Activated gamma-delta T cell treated with Interleukin-2 at 50 U/mL for 16 hours (primary cell): ENCODE results near the gene PLXNA4.

Experiments used
- DNase-seq: peaks from one replicate; pipeline ENCODE4 v3.0.0-alpha.2; 2020

The PLXNA4 gene

DNA sequence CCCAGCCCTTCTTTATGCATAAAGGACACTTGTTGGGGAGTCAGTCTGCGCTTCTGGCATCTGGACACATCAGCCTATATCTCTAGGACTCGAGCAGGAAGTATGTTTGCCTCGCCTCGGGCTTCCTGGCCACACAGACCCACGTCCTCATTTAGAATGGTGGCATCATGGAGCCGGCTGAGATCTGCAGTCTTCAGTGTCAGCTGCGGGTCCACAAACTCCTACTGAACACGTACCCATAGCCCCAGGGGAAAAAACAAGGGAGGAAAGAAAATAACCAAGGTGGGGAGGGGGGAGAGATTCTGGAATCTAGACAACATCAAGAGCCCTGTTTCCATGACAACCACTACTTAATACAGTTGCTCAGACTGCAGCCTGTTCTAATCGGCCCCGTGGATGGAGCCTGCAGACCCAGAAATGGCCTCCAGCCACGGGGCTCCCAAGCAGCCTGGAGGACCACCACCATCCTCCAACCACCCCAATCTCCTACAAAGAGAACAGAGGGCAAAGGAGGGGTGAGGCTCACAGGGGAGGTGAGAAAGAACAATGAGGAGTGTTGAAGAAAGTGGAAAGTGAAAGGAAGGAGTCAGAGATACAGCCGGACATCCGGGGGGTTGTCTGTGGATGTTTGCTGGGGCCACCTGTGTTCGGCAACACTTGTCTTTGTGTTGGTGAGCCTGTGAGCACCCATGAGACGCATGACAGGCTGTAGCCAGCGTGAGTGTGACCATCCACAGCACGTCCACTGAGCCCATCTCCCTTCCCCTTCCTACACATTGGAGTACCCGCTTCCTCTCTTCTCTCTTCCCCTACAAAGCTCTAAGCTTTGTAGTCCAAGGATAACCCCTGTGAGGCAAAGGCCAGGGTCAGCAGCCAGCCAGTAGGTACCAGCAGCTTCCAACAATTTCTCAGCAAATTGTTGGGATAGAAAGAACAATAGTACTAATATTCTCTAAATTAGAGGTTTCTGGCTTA is 141.0 kb downstream of the PLXNA4 start:
- DNase-seq, result no peak

DNA sequence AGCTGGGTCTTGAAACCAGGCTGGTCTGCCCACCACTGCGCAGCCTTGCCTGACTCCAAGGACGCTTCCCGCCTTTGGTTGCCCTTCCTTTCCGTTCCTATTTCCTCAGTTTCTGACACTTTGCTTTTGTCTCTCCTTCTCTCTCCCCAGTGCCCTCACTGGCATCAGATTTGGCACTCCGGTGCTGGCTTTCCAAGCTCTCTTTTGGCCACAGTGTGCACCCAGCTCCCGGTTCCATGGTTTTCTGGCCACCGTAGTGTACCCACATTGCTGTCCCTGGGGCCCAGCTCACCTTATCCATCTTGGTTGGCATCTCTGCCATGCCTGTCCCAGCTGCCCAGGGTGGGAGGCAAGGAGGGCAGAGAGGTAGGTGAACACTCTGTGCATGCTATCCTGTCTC is 142.2 kb downstream of the PLXNA4 start:
- no peak for DNase-seq

DNA sequence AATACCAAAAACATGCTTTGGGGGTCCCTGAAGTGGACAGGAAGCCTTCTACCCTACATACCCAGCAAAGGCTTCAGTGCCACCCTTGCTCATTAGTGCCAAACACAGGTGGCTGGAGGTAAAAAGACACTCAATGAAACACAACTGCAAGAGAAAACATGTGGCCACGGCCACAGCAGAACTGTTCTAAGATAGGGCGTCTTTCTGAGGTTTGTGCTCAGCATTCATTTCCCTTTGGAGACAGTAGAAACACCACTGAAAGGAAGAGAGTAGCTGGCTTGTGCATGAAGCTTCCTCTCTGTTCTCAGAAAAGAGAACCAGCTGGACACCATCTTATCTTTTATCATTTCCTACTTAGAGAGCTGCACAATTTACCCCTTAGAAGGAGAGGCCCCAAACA is 143.0 kb downstream of the PLXNA4 start:
- no peak for DNase-seq

DNA sequence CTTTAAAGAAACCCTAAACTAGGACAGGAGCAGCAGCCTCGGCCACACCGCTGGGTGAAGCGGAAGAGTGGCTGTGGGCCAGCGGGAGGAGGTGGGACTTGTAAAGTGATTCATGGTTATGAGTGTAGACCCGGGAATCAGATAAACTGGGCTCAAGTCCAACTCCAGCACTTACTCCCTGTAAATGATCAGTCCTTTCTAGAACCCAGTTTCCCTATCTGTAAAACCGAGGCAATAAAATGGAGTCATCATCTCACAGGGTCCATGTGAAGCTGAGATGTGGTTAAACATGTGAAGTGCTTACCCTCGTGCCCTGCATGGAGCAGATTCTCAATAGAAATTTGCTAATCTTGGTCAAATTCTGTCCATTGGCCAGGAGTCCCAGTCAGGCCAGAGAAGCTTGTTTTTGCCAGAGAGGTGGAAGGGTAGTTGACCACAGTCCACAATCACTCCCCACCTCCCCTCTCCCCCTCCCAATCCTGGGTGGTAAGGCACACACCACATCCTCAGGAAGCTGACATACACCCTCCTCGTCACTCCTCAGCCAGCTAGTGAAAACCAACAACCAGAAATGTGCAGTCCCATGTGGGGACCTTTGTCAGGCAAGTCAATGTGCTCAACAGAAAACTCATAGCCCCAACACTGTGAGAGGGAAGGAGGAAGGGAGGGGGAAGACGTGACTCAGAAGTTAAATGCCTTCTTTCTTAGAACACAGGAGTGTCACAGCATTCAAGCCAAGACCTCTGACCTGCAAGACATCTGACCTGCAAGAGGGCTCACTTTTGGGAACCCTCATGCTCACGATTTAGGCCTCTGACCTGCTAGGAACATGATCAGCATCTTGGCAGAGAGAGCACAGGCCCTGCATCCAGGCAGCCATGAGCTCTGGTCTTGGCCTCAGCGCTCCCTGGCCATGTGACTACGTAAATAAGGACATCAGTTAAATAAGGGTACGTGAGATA is 145.1 kb downstream of the PLXNA4 start:
- peak; percentile 65 for DNase-seq

DNA sequence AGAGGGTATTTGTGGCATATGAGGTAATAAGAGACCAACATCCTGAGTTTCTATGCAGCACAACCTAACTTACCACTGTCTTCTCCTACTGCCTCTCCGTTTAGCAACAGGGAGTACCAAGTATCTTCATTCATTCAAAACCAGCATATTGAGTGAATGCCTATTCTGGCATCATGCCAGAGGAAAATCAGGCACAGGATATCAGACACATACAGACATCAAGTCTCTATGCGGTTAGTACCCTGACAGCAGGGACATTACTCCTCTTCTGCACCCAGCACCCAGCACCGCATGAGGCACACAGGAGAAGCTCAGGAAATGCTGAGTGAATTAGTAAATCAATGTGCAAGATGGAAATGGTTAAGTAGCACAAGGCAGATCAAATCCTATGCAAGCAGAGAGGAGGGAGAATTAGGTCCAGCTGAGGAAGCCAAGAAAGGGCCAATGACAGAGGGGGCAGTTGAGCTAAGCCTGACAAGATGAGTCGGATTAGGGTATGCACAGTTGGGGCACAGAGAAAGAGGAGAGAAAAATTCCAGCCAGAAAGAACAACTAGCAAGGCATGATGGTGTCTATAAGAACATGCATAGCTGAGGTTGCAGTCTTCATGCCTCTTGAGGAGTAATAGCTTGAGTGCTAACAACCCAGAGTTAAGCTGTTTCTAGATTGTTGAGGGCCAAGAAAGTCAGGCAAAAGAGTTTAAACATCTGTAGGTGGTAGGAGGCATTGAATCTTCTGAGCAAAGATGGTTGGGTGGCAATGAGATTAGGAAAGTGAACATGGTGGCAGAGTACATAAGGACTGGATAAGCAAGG is 146.0 kb downstream of the PLXNA4 start:
- DNase-seq, result no peak

DNA sequence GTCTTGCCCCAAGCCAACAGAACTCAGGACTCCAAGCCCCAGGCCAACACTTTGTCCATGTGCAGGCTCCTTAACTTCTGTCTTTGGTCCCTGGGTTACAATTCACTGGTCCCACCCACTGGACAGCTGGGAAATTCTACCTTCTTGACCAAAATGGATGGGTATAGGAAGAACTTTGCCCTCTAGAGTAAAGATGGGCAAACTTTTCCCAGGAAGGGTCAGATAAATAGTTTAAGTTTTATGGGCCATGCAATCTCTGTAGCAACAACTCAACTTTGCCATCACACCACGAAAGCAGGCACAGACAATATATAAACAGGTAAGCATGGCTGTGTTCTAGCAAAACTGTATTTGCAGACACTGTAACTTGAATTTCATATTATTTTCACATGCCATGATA is 147.1 kb downstream of the PLXNA4 start:
- DNase-seq, result no peak

DNA sequence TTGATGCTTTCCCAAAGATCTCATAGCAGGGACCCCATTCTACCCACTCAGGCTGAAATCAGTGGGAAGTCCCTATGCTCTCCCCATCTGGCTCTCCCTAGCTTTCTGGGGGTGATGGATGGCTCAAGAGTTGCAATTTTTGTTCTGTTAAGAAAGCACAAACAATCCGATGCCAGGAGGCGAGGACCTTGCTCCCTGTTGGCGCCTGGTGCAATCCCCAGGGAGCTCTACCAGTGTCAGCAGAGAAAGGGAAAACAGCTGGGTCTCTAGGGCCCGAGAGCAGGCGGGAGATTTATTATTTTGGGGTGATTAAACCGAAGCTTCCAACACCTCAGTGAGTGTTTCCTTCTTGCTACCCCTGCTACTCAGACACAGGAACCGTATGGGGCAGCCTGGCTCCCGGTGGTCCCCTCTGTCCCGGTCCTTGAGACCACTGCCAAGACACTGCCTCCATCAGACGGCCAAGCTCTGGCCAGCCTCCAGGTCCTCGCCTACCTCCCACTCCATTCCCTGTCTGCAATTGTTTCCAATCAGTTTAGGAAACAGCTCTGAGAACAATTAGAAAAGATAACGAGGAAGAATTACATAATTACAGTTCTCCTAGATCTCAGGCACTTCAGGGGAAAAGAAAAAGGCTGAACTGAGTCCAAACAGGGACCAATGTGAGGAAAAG is 147.9 kb downstream of the PLXNA4 start:
- DNase-seq, result no peak

DNA sequence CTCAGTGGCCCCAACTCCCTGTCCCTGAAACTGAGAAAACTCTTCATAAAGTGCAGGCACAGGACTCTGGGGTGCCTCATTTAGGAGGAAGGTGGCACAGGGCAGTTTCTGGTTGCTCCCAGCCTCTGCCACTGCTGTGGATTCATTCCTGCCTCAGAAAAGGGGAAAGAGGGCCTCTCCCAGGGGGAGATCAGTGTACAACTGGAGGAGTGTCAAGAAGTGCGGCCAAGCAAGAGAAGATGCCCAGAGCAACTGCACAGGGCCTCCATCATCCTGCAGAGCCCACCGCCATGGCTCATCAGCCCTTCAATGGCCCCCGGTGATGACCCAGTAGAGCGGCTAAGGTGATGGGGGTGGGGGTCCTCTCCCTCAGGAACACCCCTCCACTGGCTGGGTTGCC is 150.3 kb downstream of the PLXNA4 start:
- DNase-seq, result no peak

DNA sequence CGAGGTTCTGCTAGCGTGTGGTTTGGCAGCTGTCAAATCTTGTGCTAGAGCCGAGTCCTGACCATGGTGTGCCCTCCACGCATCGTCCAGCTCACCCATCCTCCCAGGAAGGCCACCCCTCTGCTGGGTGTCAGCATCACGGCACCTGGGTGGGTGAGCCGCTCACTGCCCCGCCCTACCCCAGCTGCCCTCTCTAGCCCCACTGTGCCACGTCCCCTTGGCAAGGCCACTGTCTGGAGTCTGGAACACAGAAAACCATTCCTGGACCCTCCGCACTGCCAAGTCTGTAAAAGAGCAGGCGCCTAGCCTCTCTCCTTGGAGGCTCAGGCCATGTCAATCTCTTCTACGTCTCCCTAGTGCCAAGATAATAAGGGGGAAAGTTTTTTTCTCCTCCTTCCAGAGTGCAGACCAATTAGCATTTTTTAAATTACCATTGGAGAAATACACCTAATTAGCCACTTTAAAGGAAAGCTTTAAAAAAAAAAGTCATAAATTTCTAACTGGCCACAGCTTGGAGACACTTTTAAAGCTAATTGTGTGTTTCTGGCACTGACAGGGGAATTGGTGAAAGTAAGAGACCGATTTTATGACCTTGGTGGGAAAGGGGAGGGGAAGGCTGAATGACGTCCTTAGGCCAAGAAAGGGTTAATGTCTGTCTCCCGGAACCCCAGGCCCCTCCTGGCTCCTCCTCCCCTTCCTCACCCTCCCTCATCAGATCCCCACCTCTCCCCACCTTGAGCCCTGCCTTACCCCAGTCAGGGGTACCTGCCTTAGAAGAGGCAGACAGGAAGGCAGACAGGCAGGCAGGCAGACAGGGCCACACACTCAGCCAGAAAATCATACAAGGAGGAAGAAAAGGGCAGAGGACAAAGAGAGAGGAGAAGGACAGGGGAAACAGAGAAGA is 151.2 kb downstream of the PLXNA4 start:
- DNase-seq, result no peak

DNA sequence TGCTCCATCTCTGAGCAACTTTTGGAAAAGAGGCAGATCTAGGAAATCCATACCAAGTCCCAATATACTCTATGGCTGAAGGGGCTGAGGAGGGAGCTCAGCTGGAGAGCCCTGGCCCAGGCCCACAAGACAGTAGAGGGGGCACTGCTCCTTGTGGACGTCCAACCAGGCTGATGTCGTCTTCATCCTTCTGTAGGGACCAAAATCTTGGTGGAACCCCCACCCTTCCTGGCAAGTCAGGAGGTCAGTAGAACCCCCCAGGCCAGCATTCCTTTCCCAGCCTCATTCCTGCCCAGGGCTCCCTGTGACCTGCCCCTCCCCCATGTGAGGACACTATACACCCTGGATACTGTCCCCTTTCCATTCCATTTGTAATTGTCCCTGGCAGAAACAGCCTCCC is 152.0 kb downstream of the PLXNA4 start:
- DNase-seq, result no peak

DNA sequence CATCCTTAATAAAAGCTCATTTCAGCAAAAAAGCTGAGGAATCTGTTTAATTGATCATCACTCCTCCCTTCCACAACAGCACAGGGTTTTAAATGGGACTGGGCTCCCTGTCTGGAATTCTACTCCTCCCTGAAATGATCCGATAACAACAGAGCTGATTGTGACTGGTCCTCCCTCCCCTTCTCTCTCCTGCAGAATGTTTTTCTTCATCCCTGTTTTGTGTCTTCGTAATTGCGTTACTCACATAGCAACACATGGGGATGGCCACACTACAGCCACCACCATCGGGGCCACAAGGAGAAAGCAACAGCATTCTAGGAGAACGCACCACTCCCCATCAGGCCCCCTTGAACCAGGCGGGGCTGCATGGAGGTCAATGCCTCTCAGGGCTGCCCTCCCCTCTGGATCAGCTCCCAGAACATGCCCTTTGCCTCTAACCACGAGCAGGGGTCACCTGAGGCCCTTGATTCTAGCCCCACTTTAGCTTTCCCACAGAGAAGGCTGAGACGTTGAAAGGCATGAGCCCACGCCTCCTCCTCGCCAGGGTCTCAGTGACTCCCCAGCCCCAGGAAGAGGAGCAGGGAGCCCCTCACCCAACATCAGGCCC is 152.6 kb downstream of the PLXNA4 start:
- no peak for DNase-seq

DNA sequence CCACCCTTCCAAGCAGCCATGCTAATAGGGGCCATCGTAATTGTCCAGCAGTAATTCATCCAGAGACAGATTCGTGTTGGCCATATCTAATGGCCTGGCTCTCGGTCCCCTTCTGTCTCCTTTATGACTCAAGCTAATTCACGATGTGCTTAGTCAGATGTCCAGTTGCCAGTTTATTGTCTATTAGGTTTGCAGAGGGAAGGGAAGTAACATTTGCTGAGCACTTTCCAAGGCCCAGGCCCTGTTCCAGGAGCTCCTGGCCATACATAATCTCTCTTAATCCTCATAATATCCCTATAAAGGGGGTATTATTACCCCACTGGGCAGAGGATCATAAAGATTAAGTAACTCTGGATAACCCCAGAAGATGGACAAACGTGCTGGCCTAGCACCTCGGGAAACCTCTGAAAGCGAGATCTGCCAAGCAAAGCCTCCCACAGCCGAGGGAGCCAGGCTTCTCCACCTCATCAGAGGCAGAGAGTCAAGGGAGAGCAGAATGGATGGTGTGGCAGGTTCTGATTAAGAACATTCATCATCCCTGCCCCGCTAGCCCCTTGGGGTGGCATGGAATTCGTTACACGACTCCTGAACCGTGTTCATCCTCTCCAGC is 153.7 kb downstream of the PLXNA4 start:
- no peak for DNase-seq

DNA sequence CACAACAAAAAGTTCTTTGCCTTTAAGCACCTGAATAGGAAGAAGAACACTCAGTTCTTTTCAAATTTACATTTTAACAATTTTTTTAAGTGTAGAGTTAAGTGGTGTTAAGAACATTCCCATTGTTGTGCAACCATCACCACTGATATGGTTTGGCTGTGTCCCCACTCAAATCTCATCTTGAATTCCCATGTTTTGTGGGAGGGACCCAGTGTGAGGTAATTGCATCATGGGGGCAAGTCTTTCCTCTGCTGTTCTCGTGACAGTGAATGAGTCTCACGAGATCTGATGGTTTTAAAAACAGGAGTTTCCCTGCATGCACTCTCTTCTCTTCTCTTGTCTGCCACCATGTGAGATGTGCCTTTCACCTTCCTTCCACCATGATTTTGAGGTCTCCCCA is 155.7 kb downstream of the PLXNA4 start:
- DNase-seq, result no peak

DNA sequence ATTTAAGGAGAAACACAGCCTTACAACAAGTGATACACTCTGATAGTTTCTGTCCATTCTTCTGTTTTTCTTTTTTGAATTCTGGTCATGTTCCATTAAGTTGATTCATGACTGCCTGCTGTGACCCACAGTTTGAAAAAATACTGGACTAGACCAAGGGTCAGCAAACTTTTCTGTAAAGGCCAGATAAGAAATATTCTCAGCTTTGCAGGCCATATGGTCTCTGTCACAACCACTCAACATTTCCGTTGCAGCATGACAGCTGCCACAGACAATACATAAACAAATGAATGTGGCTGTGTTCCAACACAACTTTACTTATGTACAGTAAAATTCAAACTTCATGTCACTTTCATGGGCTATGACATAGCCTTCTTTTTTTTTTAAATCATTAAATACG is 156.7 kb downstream of the PLXNA4 start:
- no peak for DNase-seq

DNA sequence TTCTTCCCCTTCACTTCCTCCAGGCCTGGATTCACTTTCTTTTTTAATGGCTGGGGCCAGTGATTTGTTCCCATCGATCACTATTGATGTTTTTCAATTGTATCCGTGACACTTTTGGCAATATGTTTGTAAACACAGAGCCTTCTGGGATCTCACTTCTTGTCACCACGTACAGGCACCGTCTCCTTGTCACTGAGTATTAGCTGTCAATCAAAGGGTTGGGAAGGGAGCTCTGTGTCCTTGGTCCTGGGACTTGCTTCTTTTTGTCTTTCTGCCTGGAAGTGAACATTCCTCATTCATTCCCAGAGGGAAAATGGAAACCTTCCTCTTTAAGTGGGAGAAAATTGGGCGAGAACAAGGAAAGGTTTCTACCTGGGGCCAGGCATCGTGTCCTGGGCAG is 157.4 kb downstream of the PLXNA4 start:
- DNase-seq, result no peak

DNA sequence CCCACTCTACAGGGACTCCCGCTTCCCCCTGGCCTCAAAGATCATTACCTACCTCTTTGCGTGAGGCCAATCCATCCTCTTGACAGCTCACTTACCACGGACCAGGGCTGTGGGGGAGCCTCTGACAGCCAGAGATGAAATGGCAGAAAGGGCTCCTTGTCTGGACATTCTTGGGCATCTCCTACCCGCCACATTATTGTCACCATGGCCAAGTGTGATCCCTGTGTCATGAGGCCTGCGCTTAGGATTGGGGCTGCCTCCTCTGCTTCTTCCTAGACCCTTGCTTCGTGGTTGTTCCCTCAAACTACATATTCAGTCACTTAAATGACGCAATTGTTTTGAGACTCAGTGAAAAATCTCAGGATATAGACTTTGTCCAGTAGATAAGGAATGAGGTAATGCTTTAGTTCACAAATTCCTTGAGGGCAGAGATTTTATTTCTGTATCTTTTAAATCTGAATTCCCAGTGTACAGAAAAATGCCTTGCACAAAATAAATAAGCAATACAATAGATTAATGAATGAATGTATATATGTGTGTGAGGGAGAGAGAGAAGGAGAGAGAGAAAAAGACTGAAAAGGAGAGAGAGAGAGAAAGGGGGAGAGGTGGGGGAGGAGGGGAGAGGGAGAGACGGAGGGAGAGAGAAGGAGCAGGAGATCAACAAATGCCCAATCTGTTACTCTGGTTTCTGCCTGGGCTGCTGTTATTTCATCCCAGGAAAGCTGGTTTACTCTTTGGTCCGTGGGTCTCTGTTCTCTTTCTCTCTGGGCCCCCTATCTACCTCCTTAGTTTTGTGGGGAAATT is 159.0 kb downstream of the PLXNA4 start:
- DNase-seq, result no peak

DNA sequence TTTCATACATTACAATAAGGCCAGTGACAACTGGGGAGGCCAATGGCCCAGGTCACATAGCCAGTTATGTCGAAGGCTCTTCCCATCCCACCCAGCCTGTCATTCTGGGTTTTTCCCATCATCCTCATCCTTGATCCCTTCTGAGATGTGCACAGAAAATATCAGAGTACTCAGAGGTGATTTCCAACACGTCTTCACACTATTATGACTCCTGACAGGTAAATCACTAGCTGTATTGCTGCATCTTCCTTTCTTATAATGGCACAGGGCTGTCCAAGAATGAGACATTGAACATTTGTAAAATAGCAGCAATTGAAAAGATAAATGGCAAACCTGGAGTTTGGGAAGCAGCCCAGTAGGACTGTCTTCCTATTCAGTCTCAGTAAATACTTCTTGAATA is 159.9 kb downstream of the PLXNA4 start:
- no peak for DNase-seq

DNA sequence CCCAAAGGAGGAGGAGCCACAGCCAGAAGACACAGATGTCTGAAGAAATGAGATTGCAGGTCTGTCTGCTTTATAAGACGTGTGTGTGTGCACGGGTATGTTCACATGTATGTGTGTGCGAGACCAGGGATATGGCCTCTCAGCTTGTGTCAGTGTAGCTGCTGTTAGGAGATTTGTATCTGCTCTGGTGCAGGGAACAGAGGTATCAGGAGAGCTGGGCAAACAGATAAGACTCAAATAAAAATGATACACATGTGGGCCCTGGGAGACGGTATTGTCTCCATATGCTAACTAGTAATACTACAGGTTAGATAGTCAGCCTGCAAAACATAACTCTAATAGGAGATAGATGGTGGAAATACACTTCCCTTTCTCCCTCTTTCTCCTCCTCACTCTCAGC is 161.0 kb downstream of the PLXNA4 start:
- DNase-seq, result no peak

DNA sequence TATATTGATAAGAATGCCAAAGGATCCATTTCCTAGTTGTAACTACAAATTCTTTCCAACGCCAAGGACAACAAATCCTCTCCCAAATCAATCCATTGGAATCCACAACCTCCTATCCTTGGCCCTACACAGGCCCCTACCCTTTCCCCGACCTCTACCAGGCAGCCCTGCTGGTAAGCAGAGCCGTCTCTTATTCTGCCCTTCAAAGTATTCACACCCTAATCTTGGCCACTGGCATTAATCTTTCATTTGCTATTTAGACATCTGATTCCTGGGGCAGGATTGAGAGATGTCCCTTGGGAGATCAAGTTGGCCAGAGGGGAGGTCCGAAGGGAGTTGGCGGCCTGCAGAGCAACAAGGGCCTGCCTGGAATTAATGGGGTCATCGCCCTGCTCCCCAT is 161.4 kb downstream of the PLXNA4 start:
- no peak for DNase-seq
